MM.1S (cell line): ENCODE data around the gene SAMD5.

ENCODE experiments used
- DNase-seq: peaks from one replicate; pipeline ENCODE4 v3.0.0-alpha.2; 2015
- H2AFZ ChIP-seq: fragments of 300-600 bp; sonication (generic); 2 replicates; pipeline ENCODE4 v1.6.0; 2016; ENCODE audit warnings: antibody characterized with exemption, low read length
- H3F3A ChIP-seq: fragments of 300-600 bp; sonication (generic); 2 replicates; pipeline ENCODE4 v1.6.1; 2016; ENCODE audit warnings: mild to moderate bottlenecking, antibody characterized with exemption, low read length, moderate library complexity, mixed read lengths; ENCODE audit not compliant: insufficient read depth
- H3K27ac ChIP-seq: fragments of 300-600 bp; sonication (generic); 2 replicates; pipeline ENCODE4 v1.5.1; 2016; ENCODE audit warnings: mild to moderate bottlenecking, low read length
- H3K27me3 ChIP-seq: fragments of 300-600 bp; sonication (generic); replicated peaks from 2 replicates; pipeline ENCODE4 v1.6.0; 2016; ENCODE audit warnings: low read length; ENCODE audit not compliant: insufficient read depth
- H3K36me3 ChIP-seq: fragments of 300-600 bp; sonication (generic); replicated peaks from 2 replicates; pipeline ENCODE4 v1.6.1; 2016; ENCODE audit warnings: mild to moderate bottlenecking, low read length, mixed read lengths; ENCODE audit not compliant: insufficient read depth
- H3K4me1 ChIP-seq: fragments of 300-600 bp; sonication (generic); 2 replicates; pipeline ENCODE4 v1.6.1; 2016; ENCODE audit warnings: low read length, mixed read lengths
- H3K4me2 ChIP-seq: fragments of 300-600 bp; sonication (generic); 2 replicates; pipeline ENCODE4 v1.6.0; 2016; ENCODE audit warnings: low read depth, low read length
- H3K4me3 ChIP-seq: fragments of 300-600 bp; sonication (generic); 2 replicates; pipeline ENCODE4 v1.5.1; 2016; ENCODE audit warnings: low read length, mixed read lengths
- H3K79me2 ChIP-seq: fragments of 300-600 bp; sonication (generic); 2 replicates; pipeline ENCODE4 v1.6.1; 2016; ENCODE audit warnings: mixed run types, low read length, mixed read lengths
- H3K9ac ChIP-seq: fragments of 300-600 bp; sonication (generic); 2 replicates; pipeline ENCODE4 v1.6.1; 2016; ENCODE audit warnings: low read length, mixed read lengths
- H3K9me2 ChIP-seq: fragments of 300-600 bp; sonication (generic); replicated peaks from 2 replicates; pipeline ENCODE4 v1.6.1; 2016; ENCODE audit warnings: mild to moderate bottlenecking, low read length, mixed read lengths; ENCODE audit not compliant: insufficient read depth
- H3K9me3 ChIP-seq: fragments of 300-600 bp; sonication (generic); replicated peaks from 2 replicates; pipeline ENCODE4 v1.6.1; 2016; ENCODE audit warnings: mild to moderate bottlenecking, low read length, mixed read lengths; ENCODE audit not compliant: insufficient read depth
- H4K20me1 ChIP-seq: fragments of 300-600 bp; sonication (generic); 2 replicates; pipeline ENCODE4 v1.6.1; 2016; ENCODE audit warnings: mild to moderate bottlenecking, low read length, moderate library complexity, mixed read lengths; ENCODE audit not compliant: insufficient read depth
- CTCF ChIP-seq: fragments of 300-600 bp; sonication (generic); IDR thresholded peaks from 2 replicates; pipeline ENCODE4 v1.5.1; 2016; ENCODE audit warnings: antibody characterized with exemption, low read length, mixed read lengths
- EZH2 ChIP-seq: fragments of 300-600 bp; sonication (generic); optimal IDR thresholded peaks from 2 replicates; pipeline ENCODE3; 2017; ENCODE audit warnings: low read depth, mild to moderate bottlenecking, antibody characterized with exemption, low read length, mixed read lengths
- EZH2phosphoT487 ChIP-seq: fragments of 300-600 bp; sonication (generic); IDR thresholded peaks from 2 replicates; pipeline ENCODE4 v1.6.1; 2018; ENCODE audit warnings: antibody characterized with exemption, low read length

The SAMD5 gene

GRCh38 chr6:147588469-147588868, 80.0 kb downstream of the SAMD5 start:
- H3K4me1 ChIP-seq = no peaks in the 10 kb centered on the region
- no peaks in the 10 kb centered on the region for H3F3A ChIP-seq
- no peak overlapping the region for H3K9ac ChIP-seq
- no peak overlapping the region for H3K27ac ChIP-seq
- H3K27me3 ChIP-seq = no peaks in the 10 kb centered on the region
- H3K4me2 ChIP-seq = no peak overlapping the region
- no peaks in the 10 kb centered on the region for H3K9me3 ChIP-seq
- H3K4me3 ChIP-seq = no peak overlapping the region
- H3K79me2 ChIP-seq = no peaks in the 10 kb centered on the region
- no peak for DNase-seq
- H3K9me2 ChIP-seq = no peaks in the 10 kb centered on the region
- no peak overlapping the region for H2AFZ ChIP-seq
- no peaks in the 10 kb centered on the region for H3K36me3 ChIP-seq
- H4K20me1 ChIP-seq = no peaks in the 10 kb centered on the region
- no peak for TF ChIP-seq EZH2

GRCh38 chr6:147589739-147590250, 81.3 kb downstream of the SAMD5 start:
- no peak for DNase-seq
- TF ChIP-seq CTCF = no peak
- TF ChIP-seq EZH2 = no peak
- TF ChIP-seq EZH2phosphoT487 = no peak

GRCh38 chr6:147595961-147596360, 87.5 kb downstream of the SAMD5 start:
- no peak for DNase-seq
- no peak for TF ChIP-seq CTCF
- TF ChIP-seq EZH2phosphoT487 = no peak
- no peak for TF ChIP-seq EZH2
- no peak overlapping the region for H3K9ac ChIP-seq
- no peaks in the 10 kb centered on the region for H3K79me2 ChIP-seq
- no peaks in the 10 kb centered on the region for H4K20me1 ChIP-seq
- no peaks in the 10 kb centered on the region for H3K36me3 ChIP-seq
- H3K4me2 ChIP-seq = no peak overlapping the region
- H3K4me1 ChIP-seq = no peaks in the 10 kb centered on the region
- H3K9me3 ChIP-seq = no peaks in the 10 kb centered on the region
- H3F3A ChIP-seq = no peaks in the 10 kb centered on the region
- H3K9me2 ChIP-seq = no peaks in the 10 kb centered on the region
- no peak overlapping the region for H3K27ac ChIP-seq
- H2AFZ ChIP-seq = no peak overlapping the region
- no peak overlapping the region for H3K4me3 ChIP-seq
- H3K27me3 ChIP-seq = no peaks in the 10 kb centered on the region

More at GRCh38 chr6:147589739-147590250, 81.3 kb downstream of the SAMD5 start:
- no peaks in the 10 kb centered on the region for H3F3A ChIP-seq
- no peak overlapping the region for H3K4me2 ChIP-seq
- no peaks in the 10 kb centered on the region for H3K9me3 ChIP-seq
- H3K9ac ChIP-seq = no peak overlapping the region
- H3K4me3 ChIP-seq = no peak overlapping the region
- H3K36me3 ChIP-seq = no peaks in the 10 kb centered on the region
- no peak overlapping the region for H2AFZ ChIP-seq
- no peaks in the 10 kb centered on the region for H3K79me2 ChIP-seq
- no peaks in the 10 kb centered on the region for H3K9me2 ChIP-seq
- no peaks in the 10 kb centered on the region for H3K4me1 ChIP-seq
- H3K27me3 ChIP-seq = no peaks in the 10 kb centered on the region
- H3K27ac ChIP-seq = no peak overlapping the region
- H4K20me1 ChIP-seq = no peaks in the 10 kb centered on the region

- Histone ChIP-seq H2AFZ (no peak overlapping the region), H3K4me1 (no peaks in the 10 kb centered on the region), H3K4me2 (no peak overlapping the region), H3K4me3 (no peak overlapping the region), H3K27me3 (no peaks in the 10 kb centered on the region), H4K20me1 (no peaks in the 10 kb centered on the region), H3K27ac (no peak overlapping the region), H3K9me3 (no peaks in the 10 kb centered on the region), H3K9me2 (no peaks in the 10 kb centered on the region), H3K9ac (no peak overlapping the region), H3F3A (no peaks in the 10 kb centered on the region), H3K79me2 (no peaks in the 10 kb centered on the region), H3K36me3 (no peaks in the 10 kb centered on the region)
- TF ChIP-seq EZH2phosphoT487 (no peak), EZH2 (no peak), CTCF (no peak)
- no peak for DNase-seq
These were observed 95.0 kb downstream of the SAMD5 start for GRCh38 chr6:147603392-147604081.
